Measurements from ENCODE around the gene VPS72.

- no peak for TF ChIP-seq CTCF (IDR thresholded peaks at IDR 0.05)
- no peak for TF ChIP-seq POLR2A (IDR thresholded peaks at IDR 0.05)
Observed at GRCh38 chr1:151238467-151238739, 48.4 kb upstream of the VPS72 start.
